ENCODE measurements around the gene CHRNB4.

CHRNB4 gene

GRCh38 chr15:78604420-78604819 lies 36.6 kb downstream of the CHRNB4 start:
- no peak for ATAC-seq
- TF ChIP-seq PATZ1 (CRISPR knock-in tag; IDR thresholded peaks at IDR 0.05; ENCODE audit: borderline replicate concordance) (no peak), ZNF565 (CRISPR knock-in tag; conservative IDR thresholded peaks at IDR 0.05; ENCODE audit: low read depth) (no peak), TOX (CRISPR knock-in tag; IDR thresholded peaks at IDR 0.05; ENCODE audit: borderline replicate concordance) (no peak), ZC3H10 (CRISPR knock-in tag; IDR thresholded peaks at IDR 0.05) (no peak), ISL1 (CRISPR knock-in tag; IDR thresholded peaks at IDR 0.05) (no peak), RARB (CRISPR knock-in tag; IDR thresholded peaks at IDR 0.05) (no peak), CSDC2 (CRISPR knock-in tag; IDR thresholded peaks at IDR 0.05) (no peak)

- no peak for ATAC-seq
Observed at GRCh38 chr15:78603467-78603866, 37.5 kb downstream of the CHRNB4 start.

GRCh38 chr15:78599189-78599588 lies 41.8 kb downstream of the CHRNB4 start:
- no peak for ATAC-seq
- TF ChIP-seq ZNF70 (CRISPR knock-in tag; IDR thresholded peaks at IDR 0.05), result no peak
- TF ChIP-seq POU6F1 (CRISPR knock-in tag; IDR thresholded peaks at IDR 0.05; ENCODE audit: borderline replicate concordance, low read depth), result no peak
- TF ChIP-seq SNAI2 (CRISPR knock-in tag; IDR thresholded peaks at IDR 0.05), result no peak
- no peak for TF ChIP-seq ZFP30 (CRISPR knock-in tag; IDR thresholded peaks at IDR 0.05)
- TF ChIP-seq ISL1 (CRISPR knock-in tag; IDR thresholded peaks at IDR 0.05), result no peak
- TF ChIP-seq PPARA (CRISPR knock-in tag; IDR thresholded peaks at IDR 0.05; ENCODE audit: borderline replicate concordance), result no peak
- TF ChIP-seq TOX (CRISPR knock-in tag; IDR thresholded peaks at IDR 0.05; ENCODE audit: borderline replicate concordance), result no peak
- TF ChIP-seq ZNF8 (CRISPR knock-in tag; IDR thresholded peaks at IDR 0.05), result no peak
- no peak for TF ChIP-seq OSR1 (CRISPR knock-in tag; IDR thresholded peaks at IDR 0.05)
- TF ChIP-seq TCF4 (CRISPR knock-in tag; IDR thresholded peaks at IDR 0.05; ENCODE audit: borderline replicate concordance), result no peak
- TF ChIP-seq ZFP3 (CRISPR knock-in tag; IDR thresholded peaks at IDR 0.05), result no peak
- no peak for TF ChIP-seq TSHZ2 (CRISPR knock-in tag; IDR thresholded peaks at IDR 0.05)
- TF ChIP-seq PATZ1 (CRISPR knock-in tag; IDR thresholded peaks at IDR 0.05; ENCODE audit: borderline replicate concordance), result no peak
- TF ChIP-seq GLIS3 (CRISPR knock-in tag; IDR thresholded peaks at IDR 0.05), result no peak
- no peak for TF ChIP-seq ARNTL (CRISPR knock-in tag; IDR thresholded peaks at IDR 0.05; ENCODE audit: borderline replicate concordance, low read depth)

More at GRCh38 chr15:78603467-78603866, 37.5 kb downstream of the CHRNB4 start:
- TF ChIP-seq ZFP30 (CRISPR knock-in tag; IDR thresholded peaks at IDR 0.05), result no peak

GRCh38 chr15:78598348-78598747 lies 42.7 kb downstream of the CHRNB4 start:
- no peak for ATAC-seq
- TF ChIP-seq TCF4 (CRISPR knock-in tag; IDR thresholded peaks at IDR 0.05; ENCODE audit: borderline replicate concordance), result no peak
- no peak for TF ChIP-seq SNAI2 (CRISPR knock-in tag; IDR thresholded peaks at IDR 0.05)
- TF ChIP-seq ISL1 (CRISPR knock-in tag; IDR thresholded peaks at IDR 0.05), result no peak
- TF ChIP-seq POU6F1 (CRISPR knock-in tag; IDR thresholded peaks at IDR 0.05; ENCODE audit: borderline replicate concordance, low read depth), result no peak
- TF ChIP-seq ZNF565 (CRISPR knock-in tag; conservative IDR thresholded peaks at IDR 0.05; ENCODE audit: low read depth), result no peak
- TF ChIP-seq GLIS3 (CRISPR knock-in tag; IDR thresholded peaks at IDR 0.05), result no peak
- no peak for TF ChIP-seq ZC3H10 (CRISPR knock-in tag; IDR thresholded peaks at IDR 0.05)
- no peak for TF ChIP-seq ARNTL (CRISPR knock-in tag; IDR thresholded peaks at IDR 0.05; ENCODE audit: borderline replicate concordance, low read depth)
- TF ChIP-seq OSR1 (CRISPR knock-in tag; IDR thresholded peaks at IDR 0.05), result no peak
- no peak for TF ChIP-seq RARB (CRISPR knock-in tag; IDR thresholded peaks at IDR 0.05)
- no peak for TF ChIP-seq ZNF70 (CRISPR knock-in tag; IDR thresholded peaks at IDR 0.05)
- TF ChIP-seq TSHZ2 (CRISPR knock-in tag; IDR thresholded peaks at IDR 0.05), result no peak
- no peak for TF ChIP-seq ZFP30 (CRISPR knock-in tag; IDR thresholded peaks at IDR 0.05)
- no peak for TF ChIP-seq PPARA (CRISPR knock-in tag; IDR thresholded peaks at IDR 0.05; ENCODE audit: borderline replicate concordance)
- TF ChIP-seq TOX (CRISPR knock-in tag; IDR thresholded peaks at IDR 0.05; ENCODE audit: borderline replicate concordance), result no peak
